Smooth muscle cell (in vitro differentiated cells): ENCODE results near the gene XRCC6. TPM values are rescaled to one million over a fixed set of nuclear protein-coding genes. Genes with fewer than 3 reads are reported as not detected.

ENCODE experiments used
- DNase-seq: peaks from one replicate; lab custom pipeline; 2025; ENCODE audit not compliant: unreplicated experiment; lab: John Stamatoyannopoulos, UW
- H2AFZ ChIP-seq: fragments of 200-600 bp; sonication (generic); 2 replicates; pipeline ENCODE4 v1.6.0; 2016; ENCODE audit warnings: antibody characterized with exemption, low read depth, mild to moderate bottlenecking
- H3F3A ChIP-seq: fragments of 200-600 bp; sonication (generic); 2 replicates; pipeline ENCODE4 v1.6.0; 2017; ENCODE audit warnings: antibody characterized with exemption, low read depth
- H3K27ac ChIP-seq: fragments of 200-600 bp; sonication (generic); 2 replicates; pipeline ENCODE4 v1.5.1; 2016; ENCODE audit warnings: low read depth, mild to moderate bottlenecking
- H3K27me3 ChIP-seq: fragments of 200-600 bp; sonication (generic); 2 replicates; pipeline ENCODE4 v1.6.1; 2016; ENCODE audit warnings: low read depth, mild to moderate bottlenecking
- H3K36me3 ChIP-seq: fragments of 200-600 bp; sonication (generic); 2 replicates; pipeline ENCODE4 v1.5.1; 2016; ENCODE audit warnings: low read depth
- H3K4me1 ChIP-seq: fragments of 200-600 bp; sonication (generic); 2 replicates; pipeline ENCODE4 v1.5.1; 2016; ENCODE audit warnings: low read depth
- H3K4me2 ChIP-seq: fragments of 200-600 bp; sonication (generic); 2 replicates; pipeline ENCODE4 v1.6.0; 2016; ENCODE audit warnings: mild to moderate bottlenecking
- H3K4me3 ChIP-seq: fragments of 200-600 bp; sonication (generic); 2 replicates; pipeline ENCODE4 v1.5.1; 2016; ENCODE audit warnings: mild to moderate bottlenecking
- H3K79me2 ChIP-seq: fragments of 200-600 bp; sonication (generic); 2 replicates; pipeline ENCODE4 v1.6.0; 2016; ENCODE audit warnings: low read depth, mild to moderate bottlenecking
- H3K9ac ChIP-seq: fragments of 200-600 bp; sonication (generic); 2 replicates; pipeline ENCODE4 v1.6.0; 2016; ENCODE audit warnings: low read depth
- H3K9me3 ChIP-seq: fragments of 200-600 bp; sonication (generic); replicated peaks from 2 replicates; pipeline ENCODE4 v1.5.1; 2016; ENCODE audit warnings: low read depth
- H4K20me1 ChIP-seq: fragments of 200-600 bp; sonication (generic); 2 replicates; pipeline ENCODE4 v1.6.0; 2016; ENCODE audit warnings: low read depth
- CTCF ChIP-seq: fragments of 200-600 bp; sonication (generic); IDR thresholded peaks from 2 replicates; pipeline ENCODE4 v1.5.1; 2017; ENCODE audit warnings: borderline replicate concordance, mild to moderate bottlenecking, antibody characterized with exemption; ENCODE audit not compliant: insufficient read depth, poor library complexity, severe bottlenecking
- WGBS: methylation state at CpG from one replicate; pipeline ENCODE4 v1.1.7; 2016; ENCODE audit warnings: low lambda C conversion rate; 5-methylcytosine and 5-hydroxymethylcytosine counted together
- polyA plus RNA-seq: library from polyadenylated mRNA; unstranded; fragments of >200 nt; fragmentation: Nextera tagmentation; extraction: Ambion mirVana; gene quantifications from 2 replicates; pipeline ENCODE4 v1.2.1, GENCODE V29; 2016
- total RNA-seq: library from RNA; depleted of rRNA; stranded (reverse); fragments of >200 nt; gene quantifications from 2 replicates; pipeline ENCODE4 v1.2.3, GENCODE V29; 2014

The XRCC6 gene
- total and polyA plus RNA-seq, 2 experiments from 2014 or later, result 186 to 264 TPM

- no peak overlapping the region for H2AFZ ChIP-seq
- H3K4me1 ChIP-seq, result no peaks in the 10 kb centered on the region
- no peaks in the 10 kb centered on the region for H3K27me3 ChIP-seq
- H3F3A ChIP-seq, result no peaks in the 10 kb centered on the region
- H3K27ac ChIP-seq, result no peak overlapping the region
- TF ChIP-seq CTCF, result no peak
- peaks cover 9% of the 10 kb centered on the region for H3K36me3 ChIP-seq
- H3K9me3 ChIP-seq, result no peaks in the 10 kb centered on the region
- H3K4me3 ChIP-seq, result no peak overlapping the region
- no peak overlapping the region for H3K4me2 ChIP-seq
- DNase-seq, result no peak
- no peak overlapping the region for H3K9ac ChIP-seq
- WGBS, result 96% methylated on average over 1 of the region's 1 CpG
- peaks cover 10% of the 10 kb centered on the region for H3K79me2 ChIP-seq
- H4K20me1 ChIP-seq, result peaks cover 13% of the 10 kb centered on the region
Measured at GRCh38 chr22:41648432-41648831, 27.3 kb downstream of the XRCC6 start.

DNA sequence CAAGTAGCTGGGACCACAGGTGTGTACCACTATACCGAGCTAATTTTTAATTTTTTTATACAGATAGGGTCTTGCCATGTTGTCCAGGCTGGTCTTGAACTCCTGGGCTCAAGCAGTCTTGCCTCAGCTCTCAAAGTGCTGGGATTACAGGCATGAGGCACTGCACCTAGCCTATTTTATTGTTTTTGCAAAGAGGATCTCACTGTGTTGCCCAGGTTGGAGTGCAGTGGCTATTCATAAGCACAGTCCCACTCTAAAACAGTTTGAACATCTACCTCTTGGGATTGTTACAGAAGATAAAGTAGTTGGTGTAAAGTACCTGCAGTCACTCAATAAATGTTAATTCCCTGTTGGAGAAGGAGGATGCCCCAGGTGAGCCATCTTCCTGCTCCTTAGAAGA lies 29.1 kb downstream of the XRCC6 start:
- H3K4me1 ChIP-seq, result no peaks in the 10 kb centered on the region
- H3K36me3 ChIP-seq, result peaks cover 23% of the 10 kb centered on the region
- peaks cover 10% of the 10 kb centered on the region for H3K79me2 ChIP-seq
- H3K9ac ChIP-seq, result no peak overlapping the region
- no peak overlapping the region for H3K4me2 ChIP-seq
- H3K9me3 ChIP-seq, result no peaks in the 10 kb centered on the region
- H2AFZ ChIP-seq, result no peak overlapping the region
- no peak for TF ChIP-seq CTCF
- H3K27ac ChIP-seq, result no peak overlapping the region
- 92% methylated on average over 1 of the region's 1 CpG for WGBS
- H3F3A ChIP-seq, result no peaks in the 10 kb centered on the region
- H4K20me1 ChIP-seq, result peaks cover 7% of the 10 kb centered on the region
- no peak for DNase-seq
- H3K4me3 ChIP-seq, result no peak overlapping the region
- no peaks in the 10 kb centered on the region for H3K27me3 ChIP-seq

DNA sequence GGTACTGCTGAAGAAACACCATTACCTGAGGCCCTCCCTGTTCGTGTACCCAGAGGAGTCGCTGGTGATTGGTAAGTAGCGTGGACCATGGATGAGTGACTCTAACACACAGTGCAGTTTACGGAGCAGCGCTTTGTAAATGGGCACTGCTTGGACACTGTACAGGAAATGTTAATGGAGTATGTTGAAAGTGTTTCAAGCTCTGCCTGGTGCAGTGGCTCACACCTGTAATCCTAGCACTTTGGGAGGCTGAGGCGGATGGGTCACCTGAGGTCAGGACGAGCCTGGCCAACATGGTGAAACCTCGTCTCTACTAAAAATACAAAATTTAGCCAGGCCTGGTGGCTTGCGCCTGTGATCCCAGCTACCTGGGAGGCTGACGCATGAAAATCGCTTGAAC lies 29.7 kb downstream of the XRCC6 start:
- Histone ChIP-seq H3K79me2 (peaks cover 9% of the 10 kb centered on the region), H3K9me3 (no peaks in the 10 kb centered on the region), H3K9ac (no peak overlapping the region), H3K36me3 (peaks cover 24% of the 10 kb centered on the region), H4K20me1 (peaks cover 7% of the 10 kb centered on the region), H3F3A (no peaks in the 10 kb centered on the region), H3K4me3 (no peak overlapping the region), H2AFZ (no peak overlapping the region), H3K27ac (no peak overlapping the region), H3K4me1 (no peaks in the 10 kb centered on the region), H3K4me2 (no peak overlapping the region), H3K27me3 (no peaks in the 10 kb centered on the region)
- DNase-seq, result no peak
- TF ChIP-seq CTCF, result no peak
- WGBS, result over 99% methylated on average over 11 of the region's 11 CpGs

- Histone ChIP-seq H3K4me3 (no peak overlapping the region), H2AFZ (no peak overlapping the region), H3K27me3 (no peaks in the 10 kb centered on the region), H3K4me1 (no peaks in the 10 kb centered on the region), H3K9ac (no peak overlapping the region), H3K36me3 (peaks cover 37% of the 10 kb centered on the region), H3K4me2 (no peak overlapping the region), H3K27ac (no peak overlapping the region), H3F3A (no peaks in the 10 kb centered on the region), H4K20me1 (peaks cover 11% of the 10 kb centered on the region), H3K9me3 (no peaks in the 10 kb centered on the region), H3K79me2 (no peaks in the 10 kb centered on the region)
- no peak for TF ChIP-seq CTCF
- no peak for DNase-seq
- 96% methylated on average over 3 of the region's 3 CpGs for WGBS
Measured at GRCh38 chr22:41654322-41654721, 33.2 kb downstream of the XRCC6 start.
